ENCODE measurements around the gene FLRT1.

- TF ChIP-seq POLR2A (IDR thresholded peaks at IDR 0.05) (no peak), EP300 (IDR thresholded peaks at IDR 0.05) (no peak), POLR2AphosphoS5 (IDR thresholded peaks at IDR 0.05) (no peak)
- TF ChIP-seq, protein P1, sequence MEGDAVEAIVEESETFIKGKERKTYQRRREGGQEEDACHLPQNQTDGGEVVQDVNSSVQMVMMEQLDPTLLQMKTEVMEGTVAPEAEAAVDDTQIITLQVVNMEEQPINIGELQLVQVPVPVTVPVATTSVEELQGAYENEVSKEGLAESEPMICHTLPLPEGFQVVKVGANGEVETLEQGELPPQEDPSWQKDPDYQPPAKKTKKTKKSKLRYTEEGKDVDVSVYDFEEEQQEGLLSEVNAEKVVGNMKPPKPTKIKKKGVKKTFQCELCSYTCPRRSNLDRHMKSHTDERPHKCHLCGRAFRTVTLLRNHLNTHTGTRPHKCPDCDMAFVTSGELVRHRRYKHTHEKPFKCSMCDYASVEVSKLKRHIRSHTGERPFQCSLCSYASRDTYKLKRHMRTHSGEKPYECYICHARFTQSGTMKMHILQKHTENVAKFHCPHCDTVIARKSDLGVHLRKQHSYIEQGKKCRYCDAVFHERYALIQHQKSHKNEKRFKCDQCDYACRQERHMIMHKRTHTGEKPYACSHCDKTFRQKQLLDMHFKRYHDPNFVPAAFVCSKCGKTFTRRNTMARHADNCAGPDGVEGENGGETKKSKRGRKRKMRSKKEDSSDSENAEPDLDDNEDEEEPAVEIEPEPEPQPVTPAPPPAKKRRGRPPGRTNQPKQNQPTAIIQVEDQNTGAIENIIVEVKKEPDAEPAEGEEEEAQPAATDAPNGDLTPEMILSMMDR (IDR thresholded peaks at IDR 0.05), result no peak
These were observed 20.2 kb upstream of the FLRT1 start for GRCh38 chr11:64015510-64015909.

Measured in gastroesophageal sphincter (tissue), 3 donors.